ES-I3 (cell line): Measurements from ENCODE around the gene NECAB2.

Experiments used
- H3K36me3 ChIP-seq: 2 replicates; pipeline ENCODE4 v1.6.1; 2013; ENCODE audit warnings: mild to moderate bottlenecking, low read length, control low read depth, moderate library complexity; ENCODE audit not compliant: insufficient read depth
- H3K4me1 ChIP-seq: 2 replicates; pipeline ENCODE4 v1.6.1; 2013; ENCODE audit warnings: mild to moderate bottlenecking, control low read depth, low read length; ENCODE audit not compliant: insufficient read depth
- H3K9ac ChIP-seq: 2 replicates; pipeline ENCODE4 v1.6.1; 2013; ENCODE audit warnings: low read depth, mild to moderate bottlenecking, low read length, moderate library complexity
- H3K9me3 ChIP-seq: 2 replicates; pipeline ENCODE4 v1.6.1; 2013; ENCODE audit warnings: mild to moderate bottlenecking, low read length, moderate library complexity; ENCODE audit not compliant: control insufficient read depth, insufficient read depth

The NECAB2 gene

DNA sequence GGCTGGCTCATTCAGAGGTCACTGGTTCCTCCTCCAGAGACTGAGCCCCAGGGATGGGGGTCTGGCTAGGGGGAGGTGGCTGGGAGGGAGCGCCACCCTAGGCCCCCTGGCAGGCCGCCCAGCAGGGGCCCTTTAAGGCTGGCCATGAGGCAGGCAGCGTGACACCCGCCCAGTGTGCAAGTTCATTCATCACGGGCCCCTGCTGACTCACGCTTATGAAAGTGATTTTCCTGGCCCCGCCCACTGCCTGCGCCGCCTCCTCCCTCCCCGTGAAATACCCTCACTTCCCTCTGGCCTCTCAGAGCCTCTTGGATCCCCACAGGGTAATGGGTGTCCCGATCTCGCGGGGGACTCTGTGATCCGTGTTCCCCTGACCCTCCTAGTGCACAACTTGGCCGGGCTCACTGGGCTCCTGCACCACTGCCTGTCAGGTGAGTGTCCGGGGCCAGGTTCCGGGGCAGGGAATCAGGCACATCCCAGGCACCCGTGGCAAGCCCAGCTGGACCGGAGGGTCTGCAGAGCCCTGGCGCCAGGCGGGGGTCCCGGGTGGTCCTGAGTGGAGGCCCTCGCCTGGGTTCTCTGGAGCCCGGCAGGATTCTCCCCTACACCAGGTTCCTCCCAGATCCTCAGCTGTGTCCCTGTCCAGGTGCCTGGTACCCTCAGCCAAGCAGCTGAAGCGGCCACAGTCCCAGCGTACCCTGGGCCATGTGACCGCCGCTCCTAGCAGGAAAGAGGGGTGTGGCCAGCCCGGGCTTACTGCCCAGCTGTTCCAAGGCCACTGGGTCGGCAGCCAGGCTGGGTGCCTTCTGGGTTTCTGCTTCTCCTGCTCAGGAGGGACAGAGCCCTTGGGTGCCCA is 14.9 kb upstream of the NECAB2 start, which contains the start of gene OSGIN1:
TSS of gene OSGIN1 (plus strand) at position 301 of the 856 bp plus-strand sequence. CDS start 4,432 bp downstream, outside the sequence.
- Histone ChIP-seq H3K4me1 (no peaks in the 10 kb centered on the region; the same call in 1 of the 2 replicates), H3K9ac (peak within 1 kb of the TSS; percentile 74), H3K9me3 (no peaks in the 10 kb centered on the region), H3K36me3 (no peaks in the 10 kb centered on the region)

DNA sequence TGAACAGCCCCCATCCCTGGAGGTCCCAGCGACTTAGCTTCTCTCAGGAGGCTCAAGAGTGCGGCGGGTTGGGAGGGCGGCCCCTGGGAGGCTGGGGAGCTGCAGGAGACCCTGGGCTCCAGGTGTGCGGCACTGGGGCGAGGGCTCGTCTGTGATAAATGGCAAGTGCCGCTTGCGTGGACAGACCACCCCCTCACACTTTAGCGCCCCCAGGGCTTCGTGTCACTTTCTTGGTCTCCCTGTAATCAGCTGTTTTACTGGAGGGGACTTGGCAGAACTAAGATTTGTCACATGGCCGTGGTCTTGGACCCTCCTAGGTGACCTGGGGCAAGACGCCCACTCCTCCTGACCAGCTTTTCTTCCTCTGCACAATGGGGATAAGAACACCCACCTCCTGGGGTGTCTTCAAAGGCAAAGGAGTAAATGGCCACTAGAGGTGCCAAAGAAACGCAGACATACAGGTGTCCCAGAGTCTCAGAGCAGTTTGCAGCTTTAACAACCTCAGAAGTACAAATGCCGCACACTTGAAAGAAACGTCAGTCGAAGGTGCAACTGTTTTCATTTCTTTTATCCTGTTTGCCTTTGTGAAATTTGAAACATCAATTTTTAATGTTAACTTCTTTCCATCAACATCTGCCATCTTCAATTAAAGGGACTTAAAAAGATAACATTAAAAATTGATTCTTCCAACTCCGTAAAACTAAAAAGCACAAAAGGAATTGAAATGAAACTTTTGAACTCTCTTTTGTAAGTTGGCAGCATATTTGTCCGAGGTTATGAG is 14.1 kb upstream of the NECAB2 start:
- peak overlapping the region; percentile 74 for H3K9ac ChIP-seq
- no peaks in the 10 kb centered on the region; the same call in 1 of the 2 replicates for H3K4me1 ChIP-seq
- H3K36me3 ChIP-seq, result no peaks in the 10 kb centered on the region
- H3K9me3 ChIP-seq, result no peaks in the 10 kb centered on the region

DNA sequence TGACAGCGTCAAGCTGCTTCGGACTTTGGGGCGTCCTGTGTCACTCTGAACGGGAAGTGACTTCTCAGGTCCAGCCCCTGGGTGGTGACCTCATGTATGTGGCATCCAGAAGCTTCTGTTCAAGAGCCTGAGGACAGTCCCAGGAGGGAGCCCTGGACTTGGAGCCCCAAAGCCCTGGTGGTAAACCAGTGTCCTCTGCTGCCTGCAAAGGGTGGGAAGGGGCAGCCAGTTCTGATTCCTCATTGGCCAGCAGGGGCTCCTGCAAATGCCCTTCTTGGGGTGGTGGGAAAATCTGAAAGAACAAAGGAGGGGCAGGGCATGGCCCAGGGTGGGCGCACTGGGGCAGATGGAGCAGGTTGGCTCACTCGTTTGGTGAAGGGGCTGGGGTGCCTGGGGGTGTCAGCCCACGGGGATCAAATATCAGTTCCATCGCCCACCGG is 13.4 kb upstream of the NECAB2 start:
- Histone ChIP-seq H3K4me1 (no peaks in the 10 kb centered on the region; the same call in 1 of the 2 replicates), H3K9ac (peak overlapping the region; percentile 74; the same call in 1 of the 2 replicates), H3K36me3 (no peaks in the 10 kb centered on the region), H3K9me3 (no peaks in the 10 kb centered on the region)

DNA sequence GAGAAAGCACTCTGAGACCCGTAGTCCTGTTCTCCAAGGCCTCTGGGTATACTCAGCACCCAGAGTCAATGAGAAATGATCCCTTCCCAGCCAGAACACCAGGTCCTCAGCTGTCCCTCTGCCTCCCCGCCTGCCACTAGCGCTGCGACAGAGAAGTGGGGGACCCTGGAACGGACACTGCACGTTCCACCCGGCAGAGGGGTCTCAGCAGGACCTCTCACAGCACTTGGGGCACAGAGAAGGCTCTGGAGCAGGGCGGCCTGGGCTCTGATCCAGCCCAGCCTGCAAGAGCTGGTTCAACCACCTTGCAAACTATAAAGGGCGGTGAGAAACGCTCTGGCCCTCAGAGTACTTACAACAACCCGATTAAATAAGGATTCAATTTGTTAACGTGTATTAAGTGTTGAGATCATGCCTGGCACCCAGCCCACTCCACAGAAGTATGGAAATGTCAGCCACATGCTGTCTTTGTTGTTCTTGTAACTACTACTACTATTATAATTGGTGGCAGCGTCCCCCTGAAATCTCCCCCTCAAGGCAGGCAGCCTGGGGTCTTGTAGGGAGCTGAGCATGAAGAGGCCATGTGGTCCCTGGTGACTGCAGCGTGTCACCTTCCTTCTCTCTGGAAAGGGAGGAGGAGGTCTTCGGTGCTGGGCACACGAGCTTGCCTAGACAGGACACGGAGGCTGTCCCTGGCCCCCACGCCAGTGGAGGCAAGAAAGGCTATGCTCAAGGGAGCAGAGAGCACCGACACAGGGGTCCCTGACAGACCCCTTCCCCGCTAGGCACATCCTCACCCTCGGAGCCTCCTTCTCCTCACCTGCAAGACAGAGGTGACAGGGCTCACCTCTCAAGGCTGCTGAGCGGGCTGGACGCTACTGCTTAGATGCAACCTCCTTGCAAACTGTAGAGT is 12.6 kb upstream of the NECAB2 start:
- no peaks in the 10 kb centered on the region for H3K9me3 ChIP-seq
- H3K9ac ChIP-seq, result no peak overlapping the region
- H3K36me3 ChIP-seq, result no peaks in the 10 kb centered on the region
- no peaks in the 10 kb centered on the region; the same call in 1 of the 2 replicates for H3K4me1 ChIP-seq

DNA sequence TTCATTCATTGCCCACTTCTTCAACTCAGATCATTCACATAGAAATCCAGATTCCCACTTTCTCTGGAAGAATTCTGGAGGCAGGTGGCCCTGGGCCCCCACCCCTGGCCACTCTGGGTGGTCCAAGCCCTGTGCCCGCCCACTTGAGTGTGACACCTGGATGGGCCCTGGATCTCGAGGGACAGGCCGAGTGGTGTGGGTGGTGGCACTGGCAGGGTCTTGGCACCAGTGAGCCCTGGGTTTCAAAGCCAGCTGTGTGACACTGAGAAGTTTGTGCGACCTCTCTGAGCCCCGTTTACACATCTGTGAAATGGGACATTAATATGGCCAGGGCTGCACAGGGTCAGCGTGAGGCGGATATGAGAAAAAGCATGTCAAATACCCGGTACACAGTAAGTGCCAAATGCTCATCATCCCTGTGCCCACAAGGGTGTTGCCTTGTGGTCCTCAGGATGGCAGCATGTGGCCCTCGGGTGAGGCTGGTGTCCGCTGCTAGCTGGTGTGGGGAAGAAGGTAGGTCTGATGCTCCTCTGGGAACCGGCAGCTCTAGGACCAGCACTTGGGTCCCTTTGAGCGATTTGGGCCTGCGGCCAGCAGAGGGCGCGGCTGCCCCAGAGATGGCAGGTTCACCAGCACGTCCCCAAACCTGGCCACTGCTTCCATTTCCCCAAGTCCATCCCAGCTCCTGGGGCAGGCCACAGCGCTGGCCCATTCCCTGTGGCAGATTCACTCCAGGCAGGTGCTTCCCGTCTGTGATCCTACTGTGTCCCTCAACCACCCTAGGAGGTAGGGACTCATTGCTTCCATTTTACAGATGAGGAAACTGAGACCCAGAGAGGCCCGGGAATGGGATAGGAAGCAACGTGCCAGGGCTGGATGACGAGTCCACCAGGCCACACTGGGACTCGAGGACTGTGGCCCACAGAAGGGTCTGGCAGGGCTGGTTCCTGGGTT is 11.4 kb upstream of the NECAB2 start:
- Histone ChIP-seq H3K9ac (no peak overlapping the region), H3K36me3 (no peaks in the 10 kb centered on the region), H3K4me1 (no peaks in the 10 kb centered on the region; the same call in 1 of the 2 replicates), H3K9me3 (no peaks in the 10 kb centered on the region)

DNA sequence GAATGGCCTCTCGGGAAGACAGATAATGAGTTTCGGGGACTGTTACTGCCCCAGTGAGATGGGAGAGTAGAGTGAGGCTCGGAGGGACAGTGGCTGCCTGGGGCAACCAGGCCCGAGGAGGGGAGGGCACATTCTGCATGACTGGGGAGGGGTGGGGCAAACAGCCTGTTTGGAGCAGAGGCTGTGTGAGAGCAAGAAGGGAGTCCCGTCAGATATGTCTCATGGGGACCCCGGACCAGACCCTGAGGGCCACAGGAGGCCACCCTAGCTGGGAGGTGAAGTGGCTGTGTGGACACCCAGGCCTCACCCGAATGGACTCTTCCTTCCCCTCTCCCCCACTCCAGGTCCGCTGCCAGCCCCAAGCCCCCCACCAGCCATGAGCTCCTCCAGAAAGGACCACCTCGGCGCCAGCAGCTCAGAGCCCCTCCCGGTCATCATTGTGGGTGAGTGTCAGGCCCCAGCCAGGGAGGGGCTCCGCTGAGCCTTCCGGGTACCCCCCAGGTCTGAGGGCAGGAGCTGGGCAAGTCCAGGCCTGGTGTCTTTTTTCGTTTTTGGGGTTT is 10.7 kb upstream of the NECAB2 start:
- no peaks in the 10 kb centered on the region for H3K9me3 ChIP-seq
- H3K4me1 ChIP-seq, result no peaks in the 10 kb centered on the region; the same call in 1 of the 2 replicates
- H3K36me3 ChIP-seq, result no peaks in the 10 kb centered on the region
- no peak overlapping the region for H3K9ac ChIP-seq

DNA sequence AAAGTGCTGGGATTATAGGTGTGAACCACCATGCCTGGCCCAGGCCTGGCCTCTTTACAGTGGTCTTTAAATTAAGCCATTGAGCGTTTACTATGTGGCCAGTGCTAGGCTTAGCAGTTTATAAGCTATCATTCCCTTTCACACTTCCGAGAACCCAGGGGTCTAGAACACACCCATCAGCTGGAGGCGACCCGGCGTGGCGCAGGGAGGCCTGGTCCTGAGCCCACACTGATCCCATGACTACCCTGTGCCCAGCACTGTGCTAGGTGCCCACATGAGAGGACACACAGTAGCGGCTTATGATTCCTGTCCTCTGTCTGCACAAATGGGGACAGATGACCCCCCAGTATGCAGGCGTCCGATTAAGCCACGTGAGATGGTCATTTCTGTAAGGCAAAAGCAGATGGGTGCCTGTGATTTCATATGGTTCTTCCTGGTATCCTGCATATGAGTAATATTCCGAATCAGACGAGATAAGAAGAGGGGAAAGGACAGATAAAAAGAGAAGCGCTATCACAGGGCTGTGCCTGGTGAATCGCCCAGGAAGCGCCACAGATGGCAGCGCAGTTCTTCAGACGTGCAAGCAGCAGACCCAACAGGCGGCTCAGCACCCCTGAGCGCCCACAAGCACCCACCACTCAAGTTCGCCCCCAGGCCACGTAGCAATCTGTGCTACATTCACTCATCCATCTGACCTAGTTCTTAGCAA is 9.8 kb upstream of the NECAB2 start:
- no peaks in the 10 kb centered on the region for H3K36me3 ChIP-seq
- no peaks in the 10 kb centered on the region; the same call in 1 of the 2 replicates for H3K4me1 ChIP-seq
- H3K9ac ChIP-seq, result no peak overlapping the region
- H3K9me3 ChIP-seq, result no peaks in the 10 kb centered on the region

DNA sequence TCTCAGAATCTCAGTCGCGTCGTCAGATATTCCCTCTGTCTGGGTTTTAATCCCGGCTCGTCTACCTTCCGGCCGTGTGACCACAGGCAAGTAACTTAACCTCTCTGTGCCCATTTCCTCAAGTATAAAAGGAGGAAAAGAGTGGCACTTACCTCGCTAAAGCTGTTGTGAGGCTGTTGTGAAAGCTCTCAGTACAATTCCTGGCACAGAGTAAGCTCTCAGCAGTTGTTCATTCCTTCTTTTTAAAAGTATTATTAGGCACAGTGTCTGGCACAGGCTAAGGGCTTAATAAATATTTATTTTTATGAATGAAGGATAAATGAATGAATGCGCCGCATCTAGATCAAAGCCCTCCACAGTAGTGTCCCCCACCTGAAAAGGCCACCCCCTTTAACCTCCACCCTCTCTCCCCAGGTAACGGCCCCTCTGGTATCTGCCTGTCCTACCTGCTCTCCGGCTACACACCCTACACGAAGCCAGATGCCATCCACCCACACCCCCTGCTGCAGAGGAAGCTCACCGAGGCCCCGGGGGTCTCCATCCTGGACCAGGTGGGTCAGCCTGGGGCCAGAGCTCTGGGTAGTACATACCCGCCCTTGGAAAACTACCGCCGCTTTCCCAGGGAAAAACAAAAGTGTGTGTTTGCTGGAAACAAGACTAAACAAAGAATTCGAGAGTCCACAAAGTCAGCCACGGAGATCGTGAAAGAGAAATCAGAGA is 9.0 kb upstream of the NECAB2 start:
- Histone ChIP-seq H3K4me1 (no peaks in the 10 kb centered on the region; the same call in 1 of the 2 replicates), H3K9me3 (no peaks in the 10 kb centered on the region), H3K36me3 (no peaks in the 10 kb centered on the region), H3K9ac (no peak overlapping the region)

DNA sequence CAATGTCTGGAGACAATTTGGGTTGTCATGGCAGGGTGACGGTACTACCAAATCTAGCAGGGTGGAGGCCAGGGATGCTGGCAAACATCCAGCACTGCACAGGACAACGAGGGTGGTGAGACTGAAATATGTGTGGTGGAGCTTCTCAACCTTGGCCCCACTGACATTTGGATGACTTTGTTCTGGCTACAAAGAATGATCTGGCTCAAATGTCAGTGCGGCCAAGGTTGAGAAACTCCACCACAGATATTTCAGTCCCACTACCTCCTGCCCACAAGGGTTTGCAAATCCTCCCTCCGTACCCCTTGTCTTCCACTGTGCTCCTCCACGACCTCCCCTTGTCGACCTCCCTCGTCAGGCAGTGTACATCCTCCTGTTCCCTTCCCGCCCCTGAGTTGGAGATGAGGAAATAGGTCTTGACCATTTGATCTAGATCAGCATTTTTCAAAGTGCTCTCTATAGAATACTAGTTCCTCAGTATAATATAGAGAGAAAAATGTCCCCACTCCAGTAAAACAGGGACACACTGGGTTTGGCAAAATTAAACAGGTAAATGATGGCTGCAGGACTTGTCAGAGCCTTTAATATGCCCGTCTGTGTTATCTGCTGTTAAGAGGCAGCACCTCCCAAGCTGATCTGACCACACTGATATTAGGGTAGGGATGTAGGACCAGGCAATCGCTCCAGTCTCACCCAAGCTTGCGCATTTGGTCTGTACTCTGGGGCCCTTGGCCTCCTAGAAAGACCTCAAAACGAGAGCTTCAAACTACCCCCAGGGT is 8.2 kb upstream of the NECAB2 start:
- Histone ChIP-seq H3K4me1 (no peaks in the 10 kb centered on the region), H3K9ac (no peak overlapping the region), H3K9me3 (no peaks in the 10 kb centered on the region), H3K36me3 (no peaks in the 10 kb centered on the region)

DNA sequence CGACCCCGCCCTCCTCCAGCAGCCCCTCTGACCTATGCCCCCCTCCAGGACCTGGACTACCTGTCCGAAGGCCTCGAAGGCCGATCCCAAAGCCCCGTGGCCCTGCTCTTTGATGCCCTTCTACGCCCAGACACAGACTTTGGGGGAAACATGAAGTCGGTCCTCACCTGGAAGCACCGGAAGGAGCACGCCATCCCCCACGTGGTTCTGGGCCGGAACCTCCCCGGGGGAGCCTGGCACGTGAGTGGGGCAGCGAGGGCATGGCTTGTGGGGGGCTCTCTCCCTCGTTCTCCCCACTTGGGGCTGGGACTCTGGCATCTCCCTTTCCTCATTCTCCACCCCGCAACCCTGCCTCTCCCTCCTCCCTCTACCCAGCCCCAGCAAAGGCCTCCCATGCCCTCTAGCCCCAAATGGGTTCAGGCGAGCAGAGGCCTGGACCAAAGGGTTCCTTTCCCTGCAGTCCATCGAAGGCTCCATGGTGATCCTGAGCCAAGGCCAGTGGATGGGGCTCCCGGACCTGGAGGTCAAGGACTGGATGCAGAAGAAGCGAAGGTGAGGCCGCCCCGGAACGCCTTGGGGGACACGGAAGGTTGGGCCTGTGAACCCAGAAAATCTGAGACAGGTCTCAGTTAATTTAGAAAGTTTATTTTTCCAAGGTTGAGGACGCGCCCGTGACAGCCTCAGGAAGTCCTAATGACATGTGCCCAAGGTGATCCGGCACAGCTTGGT is 7.4 kb upstream of the NECAB2 start:
- H3K9me3 ChIP-seq, result no peaks in the 10 kb centered on the region
- H3K36me3 ChIP-seq, result no peaks in the 10 kb centered on the region
- H3K4me1 ChIP-seq, result no peaks in the 10 kb centered on the region
- no peak overlapping the region for H3K9ac ChIP-seq

DNA sequence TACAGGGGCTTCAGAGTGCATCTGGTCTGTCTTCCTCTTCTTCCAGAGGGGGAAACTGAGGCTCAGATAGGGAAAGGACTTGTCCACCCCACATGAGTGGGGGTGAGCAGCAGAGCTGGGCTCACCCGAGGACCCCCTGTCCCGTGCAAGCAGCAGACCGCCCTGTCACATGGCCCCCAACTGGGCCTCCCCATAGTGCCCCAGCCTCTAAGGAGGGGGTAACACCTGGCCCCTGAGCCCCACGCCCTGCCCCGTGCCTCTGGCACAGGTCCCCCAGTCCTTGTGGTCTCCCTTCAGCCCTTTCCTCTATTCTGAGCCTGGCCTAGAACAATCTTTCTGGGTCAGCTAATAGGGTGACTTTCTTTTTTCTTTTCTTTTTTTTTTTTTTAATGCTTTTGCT is 6.5 kb upstream of the NECAB2 start:
- H3K4me1 ChIP-seq, result no peaks in the 10 kb centered on the region
- H3K9ac ChIP-seq, result no peak overlapping the region
- no peaks in the 10 kb centered on the region for H3K9me3 ChIP-seq
- no peaks in the 10 kb centered on the region for H3K36me3 ChIP-seq
